Neural cell (in vitro differentiated cells): ENCODE data around the gene MYO9B.

Experiments used
- CTCF ChIP-seq: fragments of 450-650 bp; IDR thresholded peaks from 2 replicates; pipeline ENCODE4 v1.5.1; 2014; ENCODE audit warnings: antibody characterized with exemption, mild to moderate bottlenecking, moderate library complexity; ENCODE audit not compliant: poor library complexity, severe bottlenecking
- EP300 ChIP-seq: fragments of 450-650 bp; conservative IDR thresholded peaks from 2 replicates; pipeline ENCODE4 v1.6.1; 2014; ENCODE audit warnings: antibody characterized with exemption, mild to moderate bottlenecking, moderate library complexity; ENCODE audit not compliant: poor library complexity, severe bottlenecking
- POLR2AphosphoS5 ChIP-seq: IDR thresholded peaks from 2 replicates; pipeline ENCODE4 v1.6.1; 2012

- TF ChIP-seq CTCF (no peak), POLR2AphosphoS5 (no peak), EP300 (no peak)
Observed at GRCh38 chr19:17242431-17243208, 167.0 kb downstream of the MYO9B start.
